ENCODE data around the gene MBP.

DNA sequence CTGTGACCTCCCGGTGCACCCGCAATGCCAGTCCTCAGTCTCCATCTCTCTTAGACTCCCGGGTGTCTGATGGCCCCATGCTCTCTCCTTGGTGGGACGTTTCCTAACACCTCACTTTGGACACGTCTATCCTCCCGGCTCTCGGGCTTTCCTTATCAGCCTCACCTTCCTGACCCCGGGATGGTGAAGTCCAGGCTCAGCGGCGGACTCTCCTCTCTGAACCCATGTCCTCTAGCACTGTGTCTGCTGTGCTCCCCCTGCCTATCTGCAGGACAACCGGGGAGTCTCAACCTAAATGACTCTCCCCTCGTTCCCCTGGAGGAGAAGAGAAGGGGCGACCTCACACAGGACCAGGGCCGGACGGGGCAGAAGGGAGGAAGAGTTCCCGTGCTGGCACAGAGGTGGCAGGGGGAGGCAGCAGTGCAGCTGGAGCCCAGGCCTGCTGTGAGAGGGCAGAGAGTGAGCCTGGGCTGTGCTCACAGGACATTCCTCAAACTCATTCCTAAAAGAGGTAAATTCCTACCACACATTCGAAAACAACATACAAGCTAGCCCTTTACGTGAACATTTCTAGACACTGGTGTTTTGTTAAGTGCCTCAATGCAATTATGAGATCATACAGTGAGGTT lies 41.9 kb downstream of the MBP start:
- no peak for TF ChIP-seq EP300 (conservative IDR thresholded peaks at IDR 0.05; ENCODE audit: poor library complexity, severe bottlenecking)
- TF ChIP-seq, protein P1, sequence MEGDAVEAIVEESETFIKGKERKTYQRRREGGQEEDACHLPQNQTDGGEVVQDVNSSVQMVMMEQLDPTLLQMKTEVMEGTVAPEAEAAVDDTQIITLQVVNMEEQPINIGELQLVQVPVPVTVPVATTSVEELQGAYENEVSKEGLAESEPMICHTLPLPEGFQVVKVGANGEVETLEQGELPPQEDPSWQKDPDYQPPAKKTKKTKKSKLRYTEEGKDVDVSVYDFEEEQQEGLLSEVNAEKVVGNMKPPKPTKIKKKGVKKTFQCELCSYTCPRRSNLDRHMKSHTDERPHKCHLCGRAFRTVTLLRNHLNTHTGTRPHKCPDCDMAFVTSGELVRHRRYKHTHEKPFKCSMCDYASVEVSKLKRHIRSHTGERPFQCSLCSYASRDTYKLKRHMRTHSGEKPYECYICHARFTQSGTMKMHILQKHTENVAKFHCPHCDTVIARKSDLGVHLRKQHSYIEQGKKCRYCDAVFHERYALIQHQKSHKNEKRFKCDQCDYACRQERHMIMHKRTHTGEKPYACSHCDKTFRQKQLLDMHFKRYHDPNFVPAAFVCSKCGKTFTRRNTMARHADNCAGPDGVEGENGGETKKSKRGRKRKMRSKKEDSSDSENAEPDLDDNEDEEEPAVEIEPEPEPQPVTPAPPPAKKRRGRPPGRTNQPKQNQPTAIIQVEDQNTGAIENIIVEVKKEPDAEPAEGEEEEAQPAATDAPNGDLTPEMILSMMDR (IDR thresholded peaks at IDR 0.05; ENCODE audit: poor library complexity, severe bottlenecking), result no peak
- no peak for TF ChIP-seq EZH2 (IDR thresholded peaks at IDR 0.05; ENCODE audit: borderline replicate concordance, insufficient read depth, low read length, poor library complexity, severe bottlenecking)

Measured in neural cell (in vitro differentiated cells).